ENCODE data around the gene ULK4.
"Not testable (repeated sequence)": the region's sequence is repeated elsewhere in the genome, so short reads cannot be mapped to it uniquely, and the experiment has no call there.

The ULK4 gene

DNA sequence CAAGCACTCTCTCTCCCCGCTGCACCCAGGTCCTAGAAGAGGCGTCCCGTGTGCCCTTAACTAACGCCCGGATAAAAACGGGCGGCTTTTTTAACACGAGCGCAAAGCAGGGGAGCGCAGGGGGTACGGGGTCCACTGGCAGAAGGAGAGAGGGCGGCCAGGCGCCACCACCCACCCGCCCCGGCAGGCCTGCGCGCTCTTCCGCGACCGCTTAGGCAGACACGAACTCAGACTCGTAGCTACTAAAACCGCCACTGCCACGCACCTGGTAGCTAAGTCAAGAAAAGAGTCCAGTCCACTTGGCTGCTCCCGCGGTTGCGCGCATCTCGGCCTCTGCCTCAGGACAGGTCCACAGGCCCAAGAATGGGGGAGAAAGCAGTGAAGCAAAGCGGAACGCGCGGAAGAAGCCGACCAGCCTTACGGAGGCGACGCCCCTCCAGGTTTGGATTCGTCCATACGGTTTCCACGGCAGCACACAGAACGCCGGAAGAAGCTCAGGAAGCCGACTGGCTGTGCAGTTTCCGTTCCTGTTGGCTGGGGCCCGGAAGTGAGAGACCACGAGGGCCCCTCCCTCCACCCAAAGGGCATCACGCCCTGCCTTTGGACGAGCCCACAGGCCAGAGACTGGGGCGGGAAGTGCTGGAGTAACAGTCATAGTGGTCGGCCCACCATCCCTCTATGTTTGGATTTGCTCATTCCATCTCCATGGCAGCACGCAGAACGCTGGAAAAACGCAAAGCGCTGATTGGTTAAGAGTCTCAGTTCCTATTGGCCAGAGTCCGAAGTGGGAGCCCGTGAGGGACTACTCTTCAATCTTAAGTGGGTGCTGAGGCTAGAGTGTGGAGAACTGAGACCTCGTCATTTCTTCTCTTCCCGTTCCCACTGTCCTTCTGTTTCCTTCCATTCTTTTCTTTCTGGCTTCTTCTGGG lies at the start of gene ULK4:
Gene ULK4 (minus strand): TSS at position 353 of the 929 bp plus-strand sequence. CDS start 7,344 bp downstream, outside the sequence.
- peak; percentile 91 to 92 for DNase-seq

DNA sequence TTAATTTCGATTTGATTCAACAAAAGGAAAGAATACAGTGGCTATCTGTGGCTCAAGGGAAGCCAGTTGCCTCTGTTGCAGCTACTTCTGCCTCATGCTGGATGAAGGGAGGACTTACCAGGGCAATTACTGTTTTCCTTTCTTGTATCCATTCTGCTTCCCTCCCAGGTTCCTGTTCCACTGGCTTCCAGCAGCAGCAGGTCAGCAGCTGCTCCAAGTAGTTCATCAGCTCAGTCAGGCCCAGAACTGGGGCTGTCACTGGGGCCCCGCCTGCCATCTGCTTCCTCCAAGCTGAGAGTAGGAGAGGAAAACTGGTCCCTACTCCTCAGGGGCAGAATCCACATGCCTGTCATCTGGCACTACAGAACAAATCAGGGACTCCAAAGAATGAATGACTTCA lies 48.6 kb upstream of the ULK4 start:
- no peak for DNase-seq

DNA sequence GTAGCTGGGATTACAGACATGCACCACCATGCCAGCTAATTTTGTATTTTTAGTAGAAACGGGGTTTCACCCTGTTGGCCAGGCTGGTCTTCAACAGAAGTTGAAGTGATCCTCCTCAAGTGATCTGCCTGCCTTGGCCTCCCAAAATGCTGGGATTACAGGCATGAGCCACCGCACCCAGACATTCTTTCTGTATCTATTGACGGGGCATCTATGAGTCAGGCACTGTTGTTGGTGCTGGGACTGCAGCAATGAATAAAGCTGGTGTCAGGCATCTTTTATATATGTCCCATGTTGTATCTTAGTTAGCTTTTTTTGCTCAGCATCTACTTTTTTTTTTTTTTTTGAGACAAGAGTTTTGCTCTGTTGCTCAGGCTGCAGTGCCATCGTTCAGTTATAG lies 47.6 kb upstream of the ULK4 start:
- DNase-seq, result no peak

DNA sequence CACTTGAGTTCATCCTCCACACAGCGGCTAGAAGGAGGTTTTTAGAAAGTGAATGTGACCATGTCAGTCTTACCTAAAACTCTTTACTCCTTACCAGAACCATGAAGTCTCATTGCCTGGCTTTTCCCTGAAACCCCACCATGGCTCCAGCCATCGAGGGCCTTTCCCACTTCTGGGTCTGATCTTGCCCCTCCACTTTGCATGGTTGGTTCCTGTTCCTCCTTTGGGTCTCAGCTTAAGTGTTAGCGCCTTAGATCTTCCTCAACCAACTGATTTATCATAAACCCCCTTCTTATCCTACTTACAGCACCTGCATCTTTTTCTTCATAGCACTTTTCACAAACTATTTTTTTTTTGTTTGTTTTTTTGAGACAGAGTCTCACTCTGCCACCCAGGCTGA lies 45.9 kb upstream of the ULK4 start:
- DNase-seq, result no peak

DNA sequence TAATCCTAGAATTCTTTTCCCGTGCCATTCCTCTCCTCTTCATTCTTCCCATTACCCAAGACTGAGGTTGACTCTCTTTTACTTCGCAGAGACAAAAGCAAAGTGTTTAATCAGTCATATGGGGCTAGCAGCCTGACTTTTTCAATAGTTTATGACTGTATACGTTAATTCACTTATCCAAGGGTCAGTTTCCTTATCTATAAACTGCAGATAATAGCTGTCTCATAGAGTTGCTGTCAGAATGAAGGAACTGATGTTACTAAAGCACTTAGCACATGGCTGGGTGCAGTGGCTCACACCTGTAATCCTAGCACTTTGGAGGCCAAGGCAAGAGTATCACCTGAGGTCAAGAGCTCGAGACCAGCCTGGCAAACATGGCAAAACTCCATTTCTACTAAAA lies 43.5 kb upstream of the ULK4 start:
- no peak for DNase-seq

DNA sequence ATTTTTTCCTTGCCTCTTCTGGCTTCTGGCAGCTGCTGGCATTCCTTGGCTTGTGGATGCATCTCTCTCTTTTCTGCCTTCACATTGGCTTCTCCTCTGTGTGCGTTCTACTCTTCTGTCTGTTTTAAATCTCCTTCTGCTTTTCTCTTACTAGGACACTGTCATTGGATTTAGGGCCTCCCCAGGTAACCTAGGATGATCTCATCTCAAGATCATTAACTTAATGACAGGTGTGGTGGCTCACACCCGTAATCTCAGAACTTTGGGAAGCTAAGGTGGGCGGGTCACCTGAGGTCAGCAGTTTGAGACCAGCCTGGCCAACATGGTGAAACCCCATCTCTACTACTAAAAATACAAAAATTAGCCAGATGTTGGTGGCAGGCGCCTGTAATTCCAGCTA lies 40.9 kb upstream of the ULK4 start:
- DNase-seq, result no peak

DNA sequence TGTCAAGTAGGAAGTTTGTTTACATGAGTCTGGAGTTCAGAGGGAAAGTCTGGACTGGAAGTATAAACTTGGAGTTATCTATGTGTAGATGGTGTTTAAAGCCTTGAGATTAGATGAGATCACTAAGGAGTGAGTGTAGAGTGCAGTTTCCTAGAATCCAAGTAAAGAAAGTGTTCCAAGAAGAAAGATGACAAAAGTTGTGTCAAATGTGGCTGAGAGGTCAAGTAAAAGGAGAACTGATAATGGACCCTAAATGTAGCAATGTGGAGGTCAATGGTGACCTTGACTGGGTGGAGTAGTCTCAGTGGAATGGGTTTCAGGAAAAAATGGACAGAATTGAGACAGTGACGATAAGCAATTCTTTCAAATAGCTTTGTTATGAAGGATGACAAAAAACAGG lies 39.9 kb upstream of the ULK4 start:
- DNase-seq, result no peak

DNA sequence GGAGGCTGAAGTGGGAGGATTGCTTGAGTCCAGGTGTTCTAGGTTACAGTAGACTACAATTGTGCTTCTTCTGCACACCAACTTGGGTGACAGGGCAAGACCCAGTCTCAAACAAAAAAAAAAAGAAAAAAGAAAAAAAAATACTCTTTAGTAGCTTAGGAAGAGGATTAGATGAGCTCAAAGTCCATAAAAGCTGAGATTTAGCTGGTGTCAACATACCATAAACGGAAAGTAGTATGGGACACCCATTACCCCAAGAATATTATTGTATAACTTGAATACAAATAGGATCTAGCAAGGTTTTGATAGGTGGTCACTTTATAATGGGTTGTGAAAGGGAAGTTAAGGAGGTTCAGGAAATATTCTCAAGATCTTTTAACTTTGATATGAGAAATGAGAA lies 38.0 kb upstream of the ULK4 start:
- DNase-seq, result no peak

DNA sequence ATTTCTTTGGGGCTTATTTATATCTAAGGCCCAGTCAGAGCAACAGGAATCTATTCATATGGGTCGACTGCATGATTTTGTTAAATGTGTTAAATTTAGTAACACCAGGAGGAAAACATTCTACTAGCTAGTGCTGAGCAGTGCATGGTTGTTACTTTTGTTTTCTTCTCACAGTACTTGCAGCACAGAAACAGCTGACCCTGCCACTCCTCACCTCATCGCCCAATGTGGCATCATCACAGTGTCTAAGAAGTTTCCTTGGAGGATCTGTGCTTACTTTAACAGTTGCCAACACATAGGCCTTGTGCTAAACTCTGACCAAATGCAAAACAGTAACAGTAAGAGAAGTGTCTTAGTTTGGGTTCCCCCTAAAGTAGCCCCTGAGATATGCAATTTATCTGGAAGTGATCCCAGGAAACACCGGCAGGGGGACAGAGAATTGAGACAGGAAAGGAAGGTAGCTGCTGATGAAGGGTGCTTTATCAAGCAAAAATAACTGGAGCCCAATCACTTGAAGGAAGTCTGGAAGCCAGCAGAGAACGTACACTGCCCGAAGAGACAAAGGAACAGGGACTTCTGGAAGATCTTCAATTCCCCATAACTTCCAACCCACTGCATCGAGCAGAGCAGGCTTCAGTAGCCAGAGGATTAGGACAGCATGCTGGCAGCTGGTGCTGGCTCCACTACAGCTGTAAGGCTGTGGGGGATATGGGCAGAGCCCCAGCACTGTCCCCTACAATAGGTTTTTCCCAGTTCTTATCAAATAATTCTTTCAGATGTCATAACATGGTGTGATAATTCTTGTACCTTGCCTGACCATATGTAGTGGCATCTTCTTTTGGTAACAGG lies 36.0 kb upstream of the ULK4 start:
- DNase-seq, result no peak

DNA sequence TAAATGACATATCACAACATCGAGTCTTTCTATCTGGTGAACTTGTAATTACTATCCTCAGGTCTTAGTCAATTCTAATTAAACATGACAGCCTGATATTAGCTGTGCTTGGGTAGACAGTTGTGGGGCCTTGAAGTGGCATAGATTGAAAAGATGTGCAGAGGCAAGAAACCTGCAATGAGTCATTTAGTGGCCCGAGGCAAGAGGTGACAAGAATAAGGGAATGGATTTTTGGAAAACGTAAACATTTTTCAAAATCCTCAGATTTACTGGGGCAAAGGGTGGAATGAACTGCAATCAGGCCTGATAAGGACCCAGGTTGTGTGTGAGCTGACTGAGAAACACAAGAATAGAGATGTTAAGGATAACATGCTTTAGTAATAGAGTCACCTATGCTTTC lies 29.5 kb upstream of the ULK4 start:
- no peak for DNase-seq

DNA sequence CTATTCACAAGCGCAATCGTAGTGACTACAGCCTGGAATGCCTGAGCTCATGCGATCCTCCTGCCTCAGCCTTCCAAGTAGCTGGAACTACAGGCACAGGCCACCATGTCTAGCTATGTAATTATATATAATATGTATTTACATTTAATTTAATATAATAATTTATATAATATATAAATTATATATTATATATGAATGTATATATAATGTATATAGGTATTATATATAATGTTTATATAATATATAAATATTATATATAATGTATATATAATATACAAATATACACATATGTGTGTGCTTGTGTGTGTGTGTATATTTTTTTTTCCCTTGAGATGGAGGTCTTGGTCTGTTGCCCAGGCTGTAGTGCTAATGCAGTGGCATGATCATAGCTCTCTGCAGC lies 27.6 kb upstream of the ULK4 start:
- DNase-seq, result no peak

DNA sequence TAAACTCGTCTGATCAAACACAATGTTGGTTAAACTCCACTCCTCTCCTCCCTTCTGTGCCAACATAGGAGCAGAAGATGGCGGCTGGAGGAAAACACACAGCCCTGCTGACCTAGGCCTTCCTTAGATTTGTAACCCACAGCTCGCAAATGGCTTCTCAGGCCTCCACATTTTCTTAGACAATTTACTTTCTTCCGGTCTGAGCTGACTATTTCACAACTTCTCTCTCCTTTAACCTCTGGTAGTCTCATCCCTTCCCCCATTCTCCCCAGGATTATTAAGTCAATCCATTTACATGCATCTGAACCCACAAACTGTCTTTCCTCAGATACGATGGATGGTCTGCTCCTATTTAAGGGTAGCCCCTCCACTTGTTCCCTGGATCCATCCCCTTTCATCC lies 25.7 kb upstream of the ULK4 start:
- DNase-seq, result no peak

DNA sequence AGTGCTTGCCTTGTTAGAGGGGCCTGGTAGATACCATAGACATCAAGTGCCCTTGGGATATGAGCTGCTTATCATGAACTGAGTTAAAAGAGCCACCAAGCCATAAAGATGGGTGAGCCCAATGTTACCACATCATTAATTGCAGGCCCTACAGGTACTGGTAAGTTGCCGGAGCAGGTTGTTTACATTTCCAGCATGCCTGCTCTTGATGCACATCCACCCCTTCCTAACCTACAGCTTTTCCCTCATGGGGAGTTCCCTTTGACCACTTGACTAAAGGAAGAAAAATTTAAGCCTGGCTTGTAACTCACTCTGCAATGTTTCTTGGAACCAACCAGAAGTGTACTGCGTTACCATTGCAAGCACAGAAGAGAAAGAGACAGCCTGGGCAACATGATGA lies 24.7 kb upstream of the ULK4 start:
- DNase-seq, result no peak

DNA sequence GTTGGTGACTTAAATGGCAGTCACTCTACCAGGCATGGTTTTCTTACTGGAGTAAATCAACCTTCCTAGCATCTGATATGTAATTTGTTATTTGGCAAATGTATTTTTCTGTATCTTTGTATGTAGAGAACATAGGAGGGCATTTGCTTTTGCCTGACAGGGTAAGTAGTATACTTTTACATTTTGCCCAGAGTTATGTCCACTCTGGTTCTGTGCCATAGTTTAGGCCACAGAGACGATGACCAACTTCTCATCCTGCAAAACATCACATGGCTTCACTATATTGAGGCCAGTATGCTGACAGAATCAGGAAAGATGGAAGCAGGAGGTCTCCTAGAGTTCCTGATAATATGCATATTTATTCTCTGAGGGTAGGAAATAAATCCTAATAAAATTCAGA lies 23.1 kb upstream of the ULK4 start:
- no peak for DNase-seq

DNA sequence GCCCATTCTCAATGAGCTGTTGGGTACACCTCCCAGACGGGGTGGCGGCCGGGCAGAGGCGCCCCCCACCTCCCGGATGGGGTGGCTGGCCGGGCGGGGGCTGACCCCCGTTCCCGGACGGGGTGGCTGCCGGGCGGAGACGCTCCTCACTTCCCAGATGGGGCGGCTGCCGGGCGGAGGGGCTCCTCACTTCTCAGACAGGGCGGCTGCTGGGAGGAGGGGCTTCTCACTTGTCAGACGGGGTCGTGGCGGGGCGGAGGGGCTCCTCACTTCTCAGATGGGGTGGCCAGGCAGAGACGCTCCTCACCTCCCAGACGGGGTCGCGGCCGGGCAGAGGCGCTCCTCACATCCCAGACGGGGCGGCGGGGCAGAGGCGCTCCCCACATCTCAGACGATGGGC lies 21.2 kb upstream of the ULK4 start:
- not testable (repeated sequence) for DNase-seq

DNA sequence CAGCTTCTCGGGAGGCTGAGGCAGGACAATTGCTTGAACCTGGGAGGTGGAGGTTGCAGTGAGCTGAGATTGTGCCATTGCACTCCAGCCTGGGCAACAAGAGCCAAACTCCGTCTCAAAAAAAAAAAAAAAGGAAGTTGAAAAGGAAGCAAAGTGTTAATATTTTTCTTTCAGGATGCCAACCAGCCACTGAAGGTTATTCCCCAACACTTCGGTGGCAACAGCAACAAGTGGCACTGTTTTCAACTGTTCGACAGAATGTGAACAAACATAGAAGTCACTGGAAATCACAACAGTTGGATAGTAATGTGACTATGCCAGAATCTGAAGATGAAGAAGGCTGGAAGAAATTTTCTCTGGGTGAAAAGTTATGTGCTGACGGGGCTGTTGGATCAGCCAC lies 15.5 kb upstream of the ULK4 start:
- DNase-seq, result not testable (repeated sequence)

DNA sequence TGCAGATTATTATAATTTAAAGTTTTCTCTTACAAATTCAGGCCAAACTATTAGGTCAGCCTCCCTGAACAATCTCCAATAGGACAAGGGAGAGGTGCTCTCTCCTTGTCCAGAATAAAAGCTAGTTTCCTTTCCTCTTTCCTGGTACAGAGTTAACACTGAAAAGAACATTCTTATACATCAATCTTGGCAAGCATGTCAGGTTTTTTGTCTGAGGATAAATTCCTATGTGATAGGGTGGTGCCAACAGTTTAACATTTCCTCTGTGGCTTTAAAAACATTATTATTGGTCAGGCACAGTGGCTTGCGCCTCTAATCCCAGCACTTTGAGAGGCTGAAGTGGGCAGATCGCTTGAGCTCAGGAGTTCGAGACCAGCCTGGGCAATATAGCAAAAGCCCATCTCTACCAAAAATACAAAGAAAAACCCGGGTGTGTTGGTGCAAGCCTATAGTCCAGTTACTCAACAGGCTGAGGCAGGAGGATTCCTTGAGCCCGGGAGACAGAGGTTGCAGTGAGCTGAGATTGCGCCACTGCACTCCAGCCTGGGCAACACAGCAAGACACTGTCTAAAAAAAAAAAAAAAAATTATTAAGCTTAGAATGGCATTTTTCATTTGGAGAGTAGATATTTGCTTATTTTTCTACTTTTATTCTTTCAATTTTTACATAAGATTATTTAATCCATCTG lies 13.7 kb upstream of the ULK4 start:
- no peak for DNase-seq

DNA sequence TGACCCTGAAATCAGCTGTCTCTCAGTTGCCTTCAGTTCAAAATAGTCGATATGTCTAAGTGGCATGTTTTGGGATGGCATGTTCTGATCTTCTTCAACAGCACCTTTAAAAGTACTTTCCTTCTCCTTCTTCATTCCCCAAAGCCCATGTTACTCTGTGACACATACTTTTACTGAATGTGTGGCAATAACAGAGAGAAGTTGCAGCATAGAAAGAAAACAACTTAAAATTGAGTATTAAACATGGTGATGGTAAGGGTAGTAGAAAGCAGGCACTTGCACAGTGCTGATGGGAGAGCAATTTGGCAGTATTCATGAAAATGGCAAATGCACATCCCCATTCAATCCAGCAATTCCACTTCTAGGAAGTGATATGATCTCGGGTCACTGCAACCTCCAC lies 12.3 kb upstream of the ULK4 start:
- DNase-seq, result no peak

DNA sequence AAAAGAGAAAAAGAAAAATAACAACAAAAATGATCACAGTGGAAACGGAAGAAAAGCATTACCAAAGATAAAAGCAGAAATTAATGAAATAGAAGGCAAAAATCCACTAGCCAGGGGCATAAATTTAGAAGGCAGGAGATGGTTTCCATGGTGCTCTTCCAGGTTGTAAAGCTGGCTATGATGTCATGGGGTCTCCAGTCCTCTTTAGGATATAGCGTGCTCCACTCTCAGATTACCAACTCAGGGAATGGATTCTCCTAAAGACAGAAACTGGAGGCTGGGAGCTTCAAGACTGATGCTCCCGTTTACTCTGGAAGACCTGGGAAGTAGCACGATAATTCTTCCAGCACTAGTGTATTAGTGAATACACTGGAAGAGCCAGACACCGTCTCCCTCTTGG lies 10.9 kb upstream of the ULK4 start:
- DNase-seq, result no peak

DNA sequence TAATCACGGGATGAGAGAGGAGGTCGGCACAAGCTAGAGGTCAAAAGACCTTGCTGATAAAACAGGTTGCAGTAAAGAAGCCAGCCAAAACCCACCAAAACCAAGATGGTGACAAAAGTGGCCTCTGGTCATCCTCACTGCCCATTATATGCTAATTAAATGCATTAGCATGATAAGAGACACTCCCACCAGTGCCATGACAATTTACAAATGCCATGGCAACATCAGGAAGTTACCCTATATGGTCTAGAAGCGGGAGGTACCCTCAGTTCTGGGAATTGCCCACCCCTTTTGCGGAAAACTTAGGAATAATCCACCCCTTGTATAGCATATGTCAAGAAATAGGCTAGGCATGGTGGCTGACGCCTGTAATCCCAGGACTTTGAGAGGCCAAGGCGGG lies 4.3 kb upstream of the ULK4 start:
- no peak for DNase-seq

DNA sequence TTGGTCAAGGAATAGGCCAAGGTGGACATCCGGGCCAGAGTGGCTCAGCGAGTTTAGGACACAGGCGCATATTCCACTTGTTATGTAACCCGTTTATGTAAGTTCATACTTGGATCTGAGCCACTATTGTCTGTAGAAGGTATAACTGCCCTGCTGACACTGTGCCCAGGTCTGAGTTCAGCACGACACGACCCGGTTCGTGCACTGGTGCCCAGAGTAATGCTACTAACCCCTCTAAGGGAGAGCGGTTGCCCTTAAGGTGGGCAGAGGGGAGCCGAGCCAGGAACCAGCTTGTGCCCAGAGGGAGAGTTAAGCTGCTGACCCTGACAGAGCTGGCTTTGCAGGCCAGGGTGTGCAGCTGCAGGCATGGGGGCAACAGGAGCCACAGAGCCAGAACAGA lies 1.9 kb upstream of the ULK4 start:
- DNase-seq, result no peak

DNA sequence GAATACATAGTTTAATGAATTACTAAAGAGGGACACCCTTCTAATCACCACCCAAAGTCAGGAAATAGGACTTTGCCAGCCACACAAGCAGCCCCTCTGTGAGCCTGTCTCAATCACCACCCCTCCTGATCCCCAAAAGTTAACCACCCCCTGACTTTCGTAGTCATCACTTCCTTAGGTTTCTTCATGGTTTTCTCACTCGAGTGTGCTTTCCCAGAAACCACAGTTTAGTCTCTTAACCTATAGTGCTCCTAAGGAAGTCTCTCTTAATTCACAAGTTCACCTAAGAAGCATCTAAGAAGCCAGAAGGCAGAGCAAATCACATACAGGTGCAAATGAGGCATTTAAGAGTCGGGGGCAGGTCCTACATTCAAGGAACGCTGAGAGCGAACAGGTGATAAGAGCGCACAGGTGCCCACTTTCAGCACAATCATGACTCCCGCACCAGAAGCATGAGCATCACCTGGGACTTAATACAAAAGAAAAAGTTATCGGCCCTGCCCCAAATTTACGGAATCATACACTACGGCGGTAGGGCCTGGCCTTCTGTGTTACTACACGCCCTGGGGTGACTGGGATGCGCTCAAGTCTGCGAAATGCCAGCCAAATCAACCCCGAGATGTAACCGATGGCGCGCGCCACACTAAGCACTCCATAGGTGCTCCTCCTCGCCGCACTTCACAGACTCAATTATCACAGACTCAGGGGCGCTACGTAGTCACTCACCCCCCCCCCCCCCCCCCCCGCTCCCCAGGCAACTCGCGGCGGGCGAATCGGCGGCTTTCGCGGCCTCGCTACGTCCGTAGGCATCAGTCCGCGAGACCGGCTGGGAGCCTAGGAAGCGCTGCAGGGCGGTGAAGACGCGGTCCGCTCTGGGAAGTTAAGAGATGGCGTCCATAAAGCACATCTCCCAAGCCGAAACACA lies 815 bp downstream of the ULK4 start:
- peak; percentile 53 to 61 for DNase-seq

Measured in stimulated activated CD4-positive, alpha-beta T cell treated with anti-CD3 and anti-CD28 coated beads, Interleukin-2, amount 100 ng/mL, for 24 hours (primary cell).